RWPE2 (cell line): ENCODE data around the gene NTRK1.

Experiments
- ATAC-seq: fragments of 200-7000 bp; cut with Tn5 transposase; 3 replicates; pipeline ENCODE4 v1.9.1; 2021; ENCODE audit warnings: low read depth
- DNase-seq: peaks from one replicate; pipeline ENCODE4 v3.0.0-alpha.2; 2020; ENCODE audit warnings: low spot score
- H3K27ac ChIP-seq: fragments of 450-650 bp; 2 replicates; pipeline ENCODE4 v1.5.1; 2017; ENCODE audit warnings: mild to moderate bottlenecking; ENCODE audit not compliant: poor library complexity, severe bottlenecking
- H3K27me3 ChIP-seq: fragments of 250-450 bp; sonication (Bioruptor Pico); 2 replicates; pipeline ENCODE4 v1.5.1; 2021; ENCODE audit warnings: mild to moderate bottlenecking, moderate library complexity; ENCODE audit not compliant: insufficient read depth, poor library complexity, severe bottlenecking
- H3K36me3 ChIP-seq: fragments of 250-450 bp; sonication (Bioruptor Pico); 2 replicates; pipeline ENCODE4 v1.5.1; 2020; ENCODE audit warnings: low read depth, mild to moderate bottlenecking, moderate library complexity
- H3K4me1 ChIP-seq: fragments of 250-450 bp; sonication (Bioruptor Pico); 2 replicates; pipeline ENCODE4 v1.5.1; 2021; ENCODE audit warnings: mild to moderate bottlenecking, moderate library complexity; ENCODE audit not compliant: insufficient read depth, poor library complexity, severe bottlenecking
- H3K4me3 ChIP-seq: fragments of 250-450 bp; sonication (Bioruptor Pico); 2 replicates; pipeline ENCODE4 v1.5.1; 2021; ENCODE audit warnings: mild to moderate bottlenecking, moderate library complexity; ENCODE audit not compliant: severe bottlenecking
- H3K9me3 ChIP-seq: fragments of 250-450 bp; sonication (Bioruptor Pico); 2 replicates; pipeline ENCODE4 v1.5.1; 2021; ENCODE audit warnings: mild to moderate bottlenecking, moderate library complexity; ENCODE audit not compliant: severe bottlenecking
- CTCF ChIP-seq: fragments of 450-650 bp; IDR thresholded peaks from one replicate; pipeline ENCODE4 v1.5.1; 2017; ENCODE audit warnings: mild to moderate bottlenecking, moderate library complexity; ENCODE audit not compliant: poor library complexity, severe bottlenecking

NTRK1 gene

DNA sequence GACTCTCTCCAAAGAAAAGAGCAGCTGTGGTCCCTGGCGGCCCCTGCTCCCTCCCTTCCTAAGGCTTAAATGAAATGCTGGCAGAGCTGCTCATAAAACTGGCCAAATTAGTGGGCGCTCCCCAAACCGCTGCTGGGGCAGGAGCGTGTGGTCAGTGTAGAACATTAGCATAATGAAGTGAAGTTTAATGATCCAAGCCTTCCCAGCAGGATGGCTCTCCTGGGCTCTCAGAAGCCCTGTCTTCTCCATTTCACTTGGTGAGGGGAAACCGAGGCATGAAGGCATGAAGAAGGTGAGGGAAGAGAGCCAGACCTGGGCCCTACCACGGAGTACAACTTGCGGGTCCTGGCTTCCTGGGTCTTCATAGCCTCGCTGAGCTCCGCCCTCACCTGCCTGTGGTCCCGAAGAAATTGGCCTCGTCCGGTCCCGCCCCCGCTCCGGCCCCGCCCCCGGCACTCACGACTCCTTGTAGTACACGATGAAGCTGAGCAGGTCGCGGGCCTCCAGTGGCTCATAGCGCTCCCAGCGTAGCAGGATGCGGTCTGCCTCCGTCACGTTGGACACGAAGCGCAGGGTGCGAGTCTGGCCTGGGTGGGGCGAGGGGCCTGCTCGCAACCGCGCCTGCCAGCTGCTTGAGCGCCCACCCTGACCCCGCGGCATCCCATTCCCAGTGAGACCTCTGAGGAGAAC lies 12.1 kb upstream of the NTRK1 start:
- Histone ChIP-seq H3K27ac (no peak overlapping the region), H3K36me3 (no peaks in the 10 kb centered on the region), H3K9me3 (no peaks in the 10 kb centered on the region), H3K4me3 (no peak overlapping the region), H3K4me1 (no peaks in the 10 kb centered on the region), H3K27me3 (no peaks in the 10 kb centered on the region)
- TF ChIP-seq CTCF, result no peak
- ATAC-seq (peak; percentile 60), DNase-seq (no peak)

DNA sequence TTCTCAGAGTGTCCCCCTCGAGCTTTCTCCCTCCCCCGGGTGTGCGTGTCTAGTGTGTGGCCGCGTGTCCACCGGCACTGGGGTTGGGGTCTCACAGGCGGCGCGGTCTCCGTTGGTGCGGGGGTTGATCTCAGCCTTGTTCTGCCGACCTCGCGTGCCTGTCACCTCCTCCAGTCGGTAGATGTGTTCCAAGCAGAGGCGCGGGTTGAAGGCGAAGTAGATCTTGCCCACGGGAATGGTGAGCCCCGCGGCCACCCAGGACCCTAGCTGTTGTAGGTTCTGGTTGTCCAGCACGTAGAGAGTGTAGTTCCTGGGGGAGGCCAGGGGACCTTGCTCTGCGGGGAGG lies 11.5 kb upstream of the NTRK1 start:
- Histone ChIP-seq H3K27me3 (no peaks in the 10 kb centered on the region), H3K4me1 (no peaks in the 10 kb centered on the region), H3K9me3 (no peaks in the 10 kb centered on the region), H3K4me3 (no peak overlapping the region), H3K27ac (no peak overlapping the region), H3K36me3 (no peaks in the 10 kb centered on the region)
- no peak for TF ChIP-seq CTCF
- DNase-seq (no peak), ATAC-seq (no peak)

GRCh38 chr1:156851779-156852417 lies 8.8 kb upstream of the NTRK1 start:
- DNase-seq (no peak), ATAC-seq (no peak)
- no peak overlapping the region for H3K27ac ChIP-seq
- H3K4me1 ChIP-seq, result no peaks in the 10 kb centered on the region
- no peak overlapping the region for H3K4me3 ChIP-seq
- no peaks in the 10 kb centered on the region for H3K27me3 ChIP-seq
- H3K9me3 ChIP-seq, result no peaks in the 10 kb centered on the region
- no peak for TF ChIP-seq CTCF
- H3K36me3 ChIP-seq, result no peaks in the 10 kb centered on the region

GRCh38 chr1:156852418-156852874 lies 8.2 kb upstream of the NTRK1 start:
- DNase-seq (no peak), ATAC-seq (no peak)
- no peaks in the 10 kb centered on the region for H3K4me1 ChIP-seq
- H3K27ac ChIP-seq, result no peak overlapping the region
- no peaks in the 10 kb centered on the region for H3K27me3 ChIP-seq
- no peaks in the 10 kb centered on the region for H3K36me3 ChIP-seq
- no peak for TF ChIP-seq CTCF
- H3K9me3 ChIP-seq, result no peaks in the 10 kb centered on the region
- no peak overlapping the region for H3K4me3 ChIP-seq

DNA sequence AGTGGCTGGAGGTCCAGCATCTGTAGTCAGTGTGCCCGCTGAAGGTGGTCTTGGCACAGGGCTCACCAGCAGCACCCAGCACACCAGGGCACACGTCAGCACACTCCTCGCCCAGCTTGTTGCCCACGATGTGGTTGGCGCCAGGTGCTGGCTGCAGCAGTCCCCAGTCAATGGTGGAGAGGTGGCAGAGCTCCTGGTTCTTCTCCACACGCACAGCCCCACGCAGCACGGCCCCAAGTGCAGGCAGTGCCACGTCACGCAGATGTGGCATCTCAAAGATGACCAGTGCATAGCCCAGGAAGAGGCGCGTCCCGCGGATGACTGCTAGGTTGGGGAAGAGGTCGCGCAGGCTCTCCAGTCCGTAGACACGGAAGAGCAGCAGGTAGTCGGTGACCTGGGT lies 6.9 kb upstream of the NTRK1 start:
- H3K27me3 ChIP-seq, result peaks cover 6% of the 10 kb centered on the region
- no peaks in the 10 kb centered on the region for H3K4me1 ChIP-seq
- no peak for DNase-seq
- H3K27ac ChIP-seq, result no peak overlapping the region
- no peak for ATAC-seq
- no peak overlapping the region for H3K4me3 ChIP-seq
- H3K36me3 ChIP-seq, result no peaks in the 10 kb centered on the region
- no peaks in the 10 kb centered on the region for H3K9me3 ChIP-seq
- TF ChIP-seq CTCF, result no peak
